Activated CD8-positive, alpha-beta T cell treated with anti-CD3 and anti-CD28 coated beads for 36 hours (primary cell): ENCODE results near the gene RNF157. TPM values are rescaled to one million over a fixed set of nuclear protein-coding genes. Genes with fewer than 3 reads are reported as not detected.

Experiments
- ATAC-seq: fragments of 200-7000 bp; cut with Tn5 transposase; one replicate; pipeline ENCODE4 v1.10.0; 2021; ENCODE audit warnings: mild to moderate bottlenecking, moderate library complexity
- CTCF ChIA-PET: fragments of 350-600 bp; sonication (Branson Sonifier 250); formaldehyde crosslinking; loops from one replicate; lab custom pipeline; 2021; ENCODE audit warnings: antibody characterized with exemption; lab: Charles Lee
- POLR2A ChIA-PET: fragments of 350-600 bp; sonication (Branson Sonifier 250); formaldehyde crosslinking; loops from one replicate; lab custom pipeline; 2021; ENCODE audit warnings: antibody characterized with exemption; lab: Charles Lee
- DNase-seq: peaks from one replicate; pipeline ENCODE4 v3.0.0-alpha.2; 2020
- H3K27ac Mint-ChIP-seq: one replicate; pipeline ENCODE4 v1.8.0; 2021; ENCODE audit warnings: mild to moderate bottlenecking, mixed read lengths
- H3K27me3 Mint-ChIP-seq: one replicate; pipeline ENCODE4 v1.8.0; 2021; ENCODE audit warnings: mixed read lengths
- H3K36me3 Mint-ChIP-seq: one replicate; pipeline ENCODE4 v1.8.0; 2021; ENCODE audit warnings: low read depth, mixed read lengths
- H3K4me1 Mint-ChIP-seq: one replicate; pipeline ENCODE4 v1.8.0; 2021; ENCODE audit warnings: low read depth, mixed read lengths
- H3K4me3 Mint-ChIP-seq: one replicate; pipeline ENCODE4 v1.8.0; 2021; ENCODE audit warnings: mild to moderate bottlenecking, moderate library complexity, mixed read lengths
- H3K9me3 Mint-ChIP-seq: one replicate; pipeline ENCODE4 v1.8.0; 2021; ENCODE audit warnings: mixed read lengths
- intact Hi-C: fragments of 100-400 bp; cut with micrococcal nuclease; formaldehyde crosslinking; loops from one replicate; pipeline ENCODE4 v1.10.0; 2022
- microRNA-seq: library from miRNA; unstranded; fragments of <30 nt; microRNA quantifications from one replicate; pipeline ENCODE4 v1.2.0, GENCODE V29; 2022; ENCODE audit warnings: borderline microRNAs expressed, borderline replicate concordance
- total RNA-seq, 2 experiments: library from RNA; stranded (reverse); gene quantifications; one replicate each; pipeline ENCODE4 v1.2.3, GENCODE V29; 2021
- TF ChIP-seq, protein P1 (sequence below): fragments of 200-600 bp; IDR thresholded peaks from one replicate; pipeline ENCODE4 v1.8.0; 2022; ENCODE audit warnings: antibody characterized with exemption, mild to moderate bottlenecking

Gene RNF157
- total RNA-seq, 2 experiments from 2014 or later: 37.2 to 44.5 TPM

DNA sequence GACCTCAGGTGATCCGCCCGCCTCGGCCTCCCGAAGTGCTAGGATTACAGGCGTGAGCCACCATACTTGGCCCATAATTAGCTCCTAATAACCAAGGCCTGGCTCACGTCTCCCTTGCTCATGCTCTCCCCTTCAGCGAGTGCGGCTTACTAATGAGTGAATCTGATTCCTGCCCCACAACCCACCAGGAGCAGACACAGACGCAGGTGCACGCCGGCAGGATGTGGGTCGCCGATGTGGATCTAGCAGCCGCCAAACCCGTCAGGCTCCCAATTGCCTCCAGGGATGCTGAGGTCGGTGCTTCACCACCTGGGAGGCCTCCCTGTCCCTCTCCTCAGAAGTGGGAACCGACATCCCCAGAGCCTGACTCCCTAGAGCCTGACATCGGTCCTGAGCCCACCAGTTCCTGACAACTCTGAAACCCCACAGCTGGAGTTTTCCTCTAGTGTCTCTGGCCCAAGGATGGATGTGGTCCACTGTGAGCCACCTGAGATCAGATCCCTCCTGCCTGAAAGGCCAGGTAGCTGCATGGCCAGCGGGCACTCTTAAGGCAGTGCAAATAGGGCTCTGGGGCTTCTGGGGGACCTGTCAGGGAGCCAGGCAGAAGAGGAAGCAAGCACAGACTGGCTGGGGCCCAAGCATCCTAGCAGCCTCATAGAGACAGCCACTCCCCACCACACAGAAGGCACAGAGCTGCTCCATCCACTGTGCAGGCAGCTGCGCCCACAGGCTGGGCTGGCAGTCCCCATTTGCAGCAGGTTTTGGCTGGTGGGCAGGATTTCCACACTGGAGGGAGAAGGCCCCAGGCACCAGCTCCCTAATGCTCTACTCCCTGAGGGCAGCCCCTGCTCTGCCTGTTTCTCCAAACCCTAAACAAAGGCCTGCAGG, 147.5 kb downstream of the RNF157 start:
- H3K4me3 Mint-ChIP-seq: no peak overlapping the region
- ATAC-seq: no peak
- POLR2A ChIA-PET: interaction anchor here (1.2 to 1.7 kb wide), 4 partner anchors 10 to 21 kb away, joined by 4 to 8 read pairs (median 6); partner anchors contain the start of genes EXOC7, SRP68 and ZACN

More for the DNA sequence above, 147.5 kb downstream of the RNF157 start:
- no peak for DNase-seq
- no peaks in the 10 kb centered on the region for H3K27me3 Mint-ChIP-seq
- CTCF ChIA-PET: interaction anchor here (0.8 to 1.1 kb wide), 2 partner anchors 78 to 187 kb away, joined by 3 read pairs; no protein-coding TSS in a partner anchor
- peaks cover 31% of the 10 kb centered on the region for H3K36me3 Mint-ChIP-seq
- H3K27ac Mint-ChIP-seq: no peak overlapping the region
- no peaks in the 10 kb centered on the region for H3K4me1 Mint-ChIP-seq
- no peaks in the 10 kb centered on the region for H3K9me3 Mint-ChIP-seq
- intact Hi-C loops: no loop called here
- TF ChIP-seq, protein P1, sequence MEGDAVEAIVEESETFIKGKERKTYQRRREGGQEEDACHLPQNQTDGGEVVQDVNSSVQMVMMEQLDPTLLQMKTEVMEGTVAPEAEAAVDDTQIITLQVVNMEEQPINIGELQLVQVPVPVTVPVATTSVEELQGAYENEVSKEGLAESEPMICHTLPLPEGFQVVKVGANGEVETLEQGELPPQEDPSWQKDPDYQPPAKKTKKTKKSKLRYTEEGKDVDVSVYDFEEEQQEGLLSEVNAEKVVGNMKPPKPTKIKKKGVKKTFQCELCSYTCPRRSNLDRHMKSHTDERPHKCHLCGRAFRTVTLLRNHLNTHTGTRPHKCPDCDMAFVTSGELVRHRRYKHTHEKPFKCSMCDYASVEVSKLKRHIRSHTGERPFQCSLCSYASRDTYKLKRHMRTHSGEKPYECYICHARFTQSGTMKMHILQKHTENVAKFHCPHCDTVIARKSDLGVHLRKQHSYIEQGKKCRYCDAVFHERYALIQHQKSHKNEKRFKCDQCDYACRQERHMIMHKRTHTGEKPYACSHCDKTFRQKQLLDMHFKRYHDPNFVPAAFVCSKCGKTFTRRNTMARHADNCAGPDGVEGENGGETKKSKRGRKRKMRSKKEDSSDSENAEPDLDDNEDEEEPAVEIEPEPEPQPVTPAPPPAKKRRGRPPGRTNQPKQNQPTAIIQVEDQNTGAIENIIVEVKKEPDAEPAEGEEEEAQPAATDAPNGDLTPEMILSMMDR: no peak

Small RNA genes lying within 50 kb of the gene (microRNA-seq; reads per million reads assigned to microRNA genes)
- 1.5 reads per million for gene MIR6868

Other genes starting within 250 kb of the RNF157 start
- gene CDK3, start 239.6 kb downstream of the RNF157 start, total RNA-seq: 1 to 10 TPM; 3.8 to 4.1 TPM
- under 1 TPM; 0.16 to 0.34 TPM for gene EVPL, start 213.2 kb downstream of the RNF157 start, total RNA-seq
- gene SRP68, start 168.0 kb downstream of the RNF157 start, total RNA-seq: 100 to 1,000 TPM; 132 to 135 TPM
- 1 to 10 TPM; 1.6 to 2.1 TPM for gene GALR2, start 165.7 kb downstream of the RNF157 start, total RNA-seq
- gene ZACN, start 161.3 kb downstream of the RNF157 start, total RNA-seq: 1 to 10 TPM; 2.3 to 3.0 TPM
- 10 to 100 TPM; 53.5 to 64.9 TPM for gene EXOC7, start 136.7 kb downstream of the RNF157 start, total RNA-seq
- 10 to 100 TPM; 11.1 to 11.6 TPM for gene FOXJ1, start 99.2 kb downstream of the RNF157 start, total RNA-seq
- gene UBALD2, start 24.9 kb upstream of the RNF157 start, total RNA-seq: 100 to 1,000 TPM; 267 to 270 TPM
- under 1 TPM; 0.49 to 0.52 TPM for gene QRICH2, start 67.8 kb upstream of the RNF157 start, total RNA-seq
- 10 to 100 TPM; 28.1 to 29.9 TPM for gene PRPSAP1, start 113.4 kb upstream of the RNF157 start, total RNA-seq
- 10 to 100 TPM; 15.7 to 17.7 TPM for gene SPHK1, start 144.1 kb upstream of the RNF157 start, total RNA-seq
- 10 to 100 TPM; 36.8 to 39.5 TPM for gene UBE2O, start 212.7 kb upstream of the RNF157 start, total RNA-seq
- under 1 TPM in 1 of 2 experiments, not detected in 1; 0.34 TPM for gene AANAT, start 227.1 kb upstream of the RNF157 start, total RNA-seq